PFSK-1 (cell line): Measurements from ENCODE around the gene SETMAR.

Experiments used
- FOXP2 ChIP-seq: optimal IDR thresholded peaks from 2 replicates; pipeline ENCODE3; 2011; ENCODE audit warnings: borderline replicate concordance, control low read depth, inconsistent platforms; ENCODE audit not compliant: insufficient read depth; ENCODE audit errors: extremely low read length, extremely low read depth
- POLR2AphosphoS5 ChIP-seq: IDR thresholded peaks from 2 replicates; pipeline ENCODE4 v1.6.1; 2012; ENCODE audit warnings: low read depth, mild to moderate bottlenecking, control low read depth, low read length, moderate library complexity
- REST ChIP-seq, 2 experiments: IDR thresholded peaks; 2 replicates each; pipeline versions ENCODE4 v1.6.1 to v1.8.0; 2011 to 2012; ENCODE audit warnings: low read depth in 2 of 2, low read length in 2 of 2, control low read depth in 1 of 2, inconsistent platforms in 1 of 2, mild to moderate bottlenecking in 1 of 2, moderate library complexity in 1 of 2; ENCODE audit not compliant: insufficient read depth in 1 of 2
- SIN3A ChIP-seq: IDR thresholded peaks from 2 replicates; pipeline ENCODE4 v1.6.1; 2012; ENCODE audit warnings: mild to moderate bottlenecking, low read length, moderate library complexity, borderline replicate concordance; ENCODE audit not compliant: insufficient read depth
- TAF1 ChIP-seq: IDR thresholded peaks from 2 replicates; pipeline ENCODE4 v1.6.1; 2012; ENCODE audit warnings: low read length, control low read depth, borderline replicate concordance; ENCODE audit not compliant: insufficient read depth

SETMAR gene

GRCh38 chr3:4350789-4351163 is 47.6 kb downstream of the SETMAR start:
- TF ChIP-seq SIN3A (no peak), TAF1 (no peak), FOXP2 (no peak), POLR2AphosphoS5 (no peak), REST (IDR thresholded peaks at IDR 0.05; ENCODE audit: insufficient read depth in 1 of 2, low read depth in 2 of 2, low read length in 2 of 2) (no peak)

- TF ChIP-seq POLR2AphosphoS5 (no peak), SIN3A (no peak), REST (IDR thresholded peaks at IDR 0.05; ENCODE audit: insufficient read depth in 1 of 2, low read depth in 2 of 2, low read length in 2 of 2) (no peak), TAF1 (no peak), FOXP2 (no peak)
Measured at GRCh38 chr3:4351164-4351855, 48.1 kb downstream of the SETMAR start.

GRCh38 chr3:4351872-4352271 is 48.7 kb downstream of the SETMAR start:
- TF ChIP-seq FOXP2 (no peak), REST (IDR thresholded peaks at IDR 0.05; ENCODE audit: insufficient read depth in 1 of 2, low read depth in 2 of 2, low read length in 2 of 2) (no peak), SIN3A (no peak), TAF1 (no peak), POLR2AphosphoS5 (no peak)

GRCh38 chr3:4355401-4356219 is 52.4 kb downstream of the SETMAR start:
- TF ChIP-seq REST (IDR thresholded peaks at IDR 0.05; ENCODE audit: insufficient read depth in 1 of 2, low read depth in 2 of 2, low read length in 2 of 2) (no peak), SIN3A (no peak), FOXP2 (no peak)

- TF ChIP-seq FOXP2 (no peak), SIN3A (no peak), POLR2AphosphoS5 (no peak), REST (IDR thresholded peaks at IDR 0.05; ENCODE audit: insufficient read depth in 1 of 2, low read depth in 2 of 2, low read length in 2 of 2) (no peak), TAF1 (no peak)
Measured at GRCh38 chr3:4356220-4356540, 53.0 kb downstream of the SETMAR start.
